ENCODE measurements around the gene LDHD. TPM values are rescaled to one million over a fixed set of nuclear protein-coding genes. Genes with fewer than 3 reads are reported as not detected.

LDHD gene
- total RNA-seq, 6 experiments from 2014 or later: 62.9 to 98.5 (median 90.2) TPM

DNA sequence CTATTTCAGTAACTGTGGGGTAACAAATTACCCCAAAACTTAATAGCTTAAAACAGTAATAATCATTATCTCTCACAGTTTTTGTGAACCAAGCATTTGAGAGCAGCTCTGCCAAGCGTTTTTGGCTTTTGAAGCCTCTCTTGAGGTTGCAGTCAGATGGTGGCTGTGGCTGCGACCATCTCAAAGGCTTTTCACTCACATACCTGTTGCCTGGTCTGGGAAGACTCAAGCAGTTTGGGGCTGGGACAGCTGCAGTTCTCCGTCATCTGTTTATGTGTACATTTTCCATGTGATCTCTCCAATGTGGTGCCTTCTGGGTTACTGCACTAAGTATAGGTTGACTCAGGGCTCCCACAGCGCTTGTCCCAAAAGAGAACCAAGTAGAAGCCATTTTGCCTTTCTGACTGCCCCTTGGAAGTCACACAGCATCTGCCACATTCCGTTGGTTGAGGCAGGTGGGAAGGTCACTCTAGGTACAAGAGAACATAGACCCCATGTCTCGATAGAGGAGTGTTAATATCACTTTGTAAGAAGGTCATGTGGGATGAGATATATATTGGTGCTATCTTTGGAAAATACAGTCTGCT is 49.6 kb downstream of the LDHD start:
- intact Hi-C loops (cut with DNase I): no loop called here
- DNase-seq (no peak), ATAC-seq (no peak)
- H3K36me3 ChIP-seq: no peaks in the 10 kb centered on the region
- H3K9me3 ChIP-seq: no peaks in the 10 kb centered on the region
- no peaks in the 10 kb centered on the region for H3K27me3 ChIP-seq
- no peak overlapping the region for H3K4me3 ChIP-seq
- H3K4me1 ChIP-seq: peaks cover 0 to 52% (median 11%) of the 10 kb centered on the region in 4 donors
- no peak for TF ChIP-seq POLR2A (IDR thresholded peaks at IDR 0.05)
- TF ChIP-seq, protein P1, sequence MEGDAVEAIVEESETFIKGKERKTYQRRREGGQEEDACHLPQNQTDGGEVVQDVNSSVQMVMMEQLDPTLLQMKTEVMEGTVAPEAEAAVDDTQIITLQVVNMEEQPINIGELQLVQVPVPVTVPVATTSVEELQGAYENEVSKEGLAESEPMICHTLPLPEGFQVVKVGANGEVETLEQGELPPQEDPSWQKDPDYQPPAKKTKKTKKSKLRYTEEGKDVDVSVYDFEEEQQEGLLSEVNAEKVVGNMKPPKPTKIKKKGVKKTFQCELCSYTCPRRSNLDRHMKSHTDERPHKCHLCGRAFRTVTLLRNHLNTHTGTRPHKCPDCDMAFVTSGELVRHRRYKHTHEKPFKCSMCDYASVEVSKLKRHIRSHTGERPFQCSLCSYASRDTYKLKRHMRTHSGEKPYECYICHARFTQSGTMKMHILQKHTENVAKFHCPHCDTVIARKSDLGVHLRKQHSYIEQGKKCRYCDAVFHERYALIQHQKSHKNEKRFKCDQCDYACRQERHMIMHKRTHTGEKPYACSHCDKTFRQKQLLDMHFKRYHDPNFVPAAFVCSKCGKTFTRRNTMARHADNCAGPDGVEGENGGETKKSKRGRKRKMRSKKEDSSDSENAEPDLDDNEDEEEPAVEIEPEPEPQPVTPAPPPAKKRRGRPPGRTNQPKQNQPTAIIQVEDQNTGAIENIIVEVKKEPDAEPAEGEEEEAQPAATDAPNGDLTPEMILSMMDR (IDR thresholded peaks at IDR 0.05): no peak
- H3K27ac ChIP-seq: no peak overlapping the region
- 91% methylated on average over 5 of the region's 6 CpGs for WGBS (ENCODE audit: insufficient coverage, low coverage, low lambda C conversion rate, missing lambda C conversion rate)

- no peak overlapping the region for H3K4me3 ChIP-seq
- ATAC-seq (no peak), DNase-seq (no peak)
- H3K27me3 ChIP-seq: no peaks in the 10 kb centered on the region
- no peak overlapping the region for H3K27ac ChIP-seq
- intact Hi-C loops (cut with DNase I): no loop called here
- H3K4me1 ChIP-seq: peaks cover 0 to 52% (median 11%) of the 10 kb centered on the region in 4 donors
- TF ChIP-seq POLR2A (IDR thresholded peaks at IDR 0.05): no peak
- TF ChIP-seq, protein P1 (IDR thresholded peaks at IDR 0.05): no peak
- 60% methylated on average over 7 of the region's 7 CpGs for WGBS (ENCODE audit: insufficient coverage, low coverage, low lambda C conversion rate, missing lambda C conversion rate)
- H3K9me3 ChIP-seq: no peaks in the 10 kb centered on the region
- H3K36me3 ChIP-seq: no peaks in the 10 kb centered on the region
Measured at GRCh38 chr16:75065521-75066149, 50.9 kb downstream of the LDHD start.

DNA sequence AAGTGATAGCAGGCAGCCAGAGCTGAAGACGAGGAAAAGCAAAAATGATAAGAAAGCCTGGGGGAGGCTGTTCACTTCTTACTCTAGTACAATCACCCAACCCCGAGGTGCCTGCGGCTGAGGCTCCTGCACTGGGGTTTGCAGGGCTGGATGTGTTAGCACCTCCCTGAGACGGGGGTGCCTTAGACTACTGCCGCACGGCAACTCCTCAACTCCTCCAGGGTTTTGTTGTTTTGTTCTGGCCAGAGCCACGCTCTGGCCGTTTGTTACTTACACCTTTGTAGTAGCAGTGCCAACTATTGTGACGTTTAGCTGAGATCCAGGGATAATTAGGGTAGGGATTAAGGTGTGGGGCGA is 51.5 kb downstream of the LDHD start:
- no peaks in the 10 kb centered on the region for H3K27me3 ChIP-seq
- no peaks in the 10 kb centered on the region for H3K36me3 ChIP-seq
- ATAC-seq (peak in 1 of 4 donors; percentile 1), DNase-seq (no peak)
- H3K4me3 ChIP-seq: no peak overlapping the region
- intact Hi-C loops (cut with DNase I): no loop called here
- H3K9me3 ChIP-seq: no peaks in the 10 kb centered on the region
- 57% methylated on average over 10 of the region's 10 CpGs for WGBS (ENCODE audit: insufficient coverage, low coverage, low lambda C conversion rate, missing lambda C conversion rate)
- peak overlapping the region in 1 of 3 donors; percentile 36 for H3K27ac ChIP-seq
- no peak for TF ChIP-seq POLR2A (IDR thresholded peaks at IDR 0.05)
- TF ChIP-seq, protein P1 (IDR thresholded peaks at IDR 0.05): no peak
- H3K4me1 ChIP-seq: peaks cover 0 to 47% (median 9%) of the 10 kb centered on the region in 4 donors

GRCh38 chr16:75064403-75065148 is 52.0 kb downstream of the LDHD start:
- H3K4me3 ChIP-seq: no peak overlapping the region
- WGBS (ENCODE audit: insufficient coverage, low coverage, low lambda C conversion rate, missing lambda C conversion rate): 34% methylated on average over 15 of the region's 15 CpGs
- H3K27ac ChIP-seq: peak overlapping the region in 2 of 3 donors; percentile 25 to 36
- intact Hi-C loops (cut with DNase I): no loop called here
- ATAC-seq (peak; percentile 33 to 82 (median 62)), DNase-seq (peak in 2 of 3 donors; percentile 27 to 75)
- no peaks in the 10 kb centered on the region for H3K27me3 ChIP-seq
- no peaks in the 10 kb centered on the region for H3K36me3 ChIP-seq
- H3K4me1 ChIP-seq: peaks cover 0 to 42% (median 8%) of the 10 kb centered on the region in 4 donors
- H3K9me3 ChIP-seq: no peaks in the 10 kb centered on the region
- TF ChIP-seq POLR2A (IDR thresholded peaks at IDR 0.05): no peak
- TF ChIP-seq, protein P1 (IDR thresholded peaks at IDR 0.05): no peak
